Fibroblast of lung (primary cell): ENCODE data around the gene ADRA2C. TPM values are rescaled to one million over a fixed set of nuclear protein-coding genes. Genes with fewer than 3 reads are reported as not detected.

Experiments used
- DNase-seq, 2 donors: peaks; one replicate each; pipeline versions ENCODE4 v3.0.0 to v3.0.0-alpha.2; 2010; ENCODE audit warnings: low read depth in 2 of 2
- H2AFZ ChIP-seq: 2 replicates; pipeline ENCODE4 v1.5.1; 2012; ENCODE audit warnings: low read length, control low read depth, inconsistent platforms
- H3K27ac ChIP-seq: 2 replicates; pipeline ENCODE4 v1.5.1; 2011; ENCODE audit warnings: low read length, control low read depth; ENCODE audit not compliant: insufficient read depth
- H3K27me3 ChIP-seq: 2 replicates; pipeline ENCODE4 v1.5.1; 2011; ENCODE audit warnings: mild to moderate bottlenecking, low read length; ENCODE audit not compliant: control insufficient read depth, insufficient read depth
- H3K36me3 ChIP-seq: 2 replicates; pipeline ENCODE4 v1.5.1; 2011; ENCODE audit warnings: low read length; ENCODE audit not compliant: control insufficient read depth, insufficient read depth
- H3K4me1 ChIP-seq: 2 replicates; pipeline ENCODE4 v1.5.1; 2011; ENCODE audit warnings: low read length; ENCODE audit not compliant: control insufficient read depth, insufficient read depth; ENCODE audit errors: extremely low read depth
- H3K4me2 ChIP-seq: 2 replicates; pipeline ENCODE4 v1.5.1; 2011; ENCODE audit warnings: low read length, control low read depth; ENCODE audit not compliant: insufficient read depth; ENCODE audit errors: extremely low read depth
- H3K4me3 ChIP-seq, 4 experiments: fragments of 200-600 bp in 1 of 4; sonication (generic) in 1 of 4; replicated peaks in 1 of 4; 2 replicates each; pipeline ENCODE4 v1.5.1; 2011 to 2016; ENCODE audit warnings: low read length in 4 of 4, low read depth in 3 of 4, mild to moderate bottlenecking in 3 of 4, control low read depth in 2 of 4, inconsistent platforms in 1 of 4, mixed read lengths in 1 of 4; ENCODE audit not compliant: insufficient read depth in 1 of 4; ENCODE audit errors: control extremely low read depth in 1 of 4
- H3K79me2 ChIP-seq: 2 replicates; pipeline ENCODE4 v1.5.1; 2012; ENCODE audit warnings: mild to moderate bottlenecking, low read length, inconsistent platforms; ENCODE audit not compliant: control insufficient read depth, insufficient read depth
- H3K9ac ChIP-seq: 2 replicates; pipeline ENCODE4 v1.5.1; 2011; ENCODE audit warnings: mild to moderate bottlenecking, low read length, control low read depth; ENCODE audit not compliant: insufficient read depth
- H3K9me3 ChIP-seq: 2 replicates; pipeline ENCODE4 v1.5.1; 2012; ENCODE audit warnings: low read depth, low read length; ENCODE audit not compliant: control insufficient read depth, insufficient read depth
- H4K20me1 ChIP-seq: 2 replicates; pipeline ENCODE4 v1.5.1; 2011; ENCODE audit warnings: low read length; ENCODE audit not compliant: control insufficient read depth, insufficient read depth; ENCODE audit errors: extremely low read depth
- EZH2 ChIP-seq: IDR thresholded peaks from 2 replicates; pipeline ENCODE4 v1.5.1; 2012; ENCODE audit warnings: low read length, control low read depth, mild to moderate bottlenecking; ENCODE audit errors: missing control alignments
- polyA plus RNA-seq, 2 donors: library from polyadenylated mRNA; depleted of rRNA in 1 of 2; stranded (reverse) in 1 of 2; unstranded in 1 of 2; fragments of >200 nt; gene quantifications; 2 replicates each; pipeline ENCODE4 v1.2.1, GENCODE V29; 2011 to 2012; ENCODE audit warnings: missing spikeins in 1 of 2
- total RNA-seq: library from RNA; depleted of rRNA; stranded (reverse); fragments of >200 nt; gene quantifications from 2 replicates; pipeline ENCODE4 v1.2.1, GENCODE V29; 2014
- TF ChIP-seq, protein P1 (sequence below), 2 donors: IDR thresholded peaks in 1 of 2; conservative IDR thresholded peaks in 1 of 2; 1 replicate in 1 of 2; 2 replicates in 1 of 2; pipeline ENCODE4 v1.5.1; 2011 to 2012; ENCODE audit warnings: low read length in 2 of 2, control low read depth in 1 of 2, inconsistent platforms in 1 of 2, low read depth in 1 of 2, mild to moderate bottlenecking in 1 of 2

The ADRA2C gene
- total and polyA plus RNA-seq, 2 donors (not counting 1 experiment from before 2014, with no cell fraction given): 0.30 to 0.33 TPM

DNA sequence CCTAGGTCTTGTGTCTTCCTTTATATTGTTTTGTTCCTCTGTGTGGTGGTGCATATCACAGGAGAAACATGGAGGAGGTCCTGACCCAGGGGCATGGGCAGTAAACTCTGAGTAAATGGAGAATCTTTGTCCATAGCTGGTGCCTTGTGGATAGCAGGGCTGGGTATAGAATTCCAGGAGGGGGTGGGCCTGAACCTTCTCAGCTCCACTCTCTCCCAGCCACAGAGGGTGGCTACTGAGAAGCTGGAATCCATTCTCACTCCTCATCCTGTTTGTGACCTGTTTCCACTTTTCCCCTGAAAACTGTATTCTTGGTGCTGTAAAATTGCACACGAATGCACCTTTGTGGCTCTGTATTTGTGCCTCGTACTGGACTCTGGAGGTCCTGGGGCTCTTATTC is 47.7 kb upstream of the ADRA2C start:
- H3K36me3 ChIP-seq: no peaks in the 10 kb centered on the region
- DNase-seq: no peak
- H3K79me2 ChIP-seq: no peaks in the 10 kb centered on the region
- H3K9ac ChIP-seq: no peak overlapping the region
- H3K27me3 ChIP-seq: no peaks in the 10 kb centered on the region
- no peak overlapping the region for H3K4me2 ChIP-seq
- no peaks in the 10 kb centered on the region for H4K20me1 ChIP-seq
- H3K4me3 ChIP-seq: no peak overlapping the region
- no peak overlapping the region for H3K27ac ChIP-seq
- no peak overlapping the region for H2AFZ ChIP-seq
- H3K9me3 ChIP-seq: no peaks in the 10 kb centered on the region
- TF ChIP-seq, protein P1, sequence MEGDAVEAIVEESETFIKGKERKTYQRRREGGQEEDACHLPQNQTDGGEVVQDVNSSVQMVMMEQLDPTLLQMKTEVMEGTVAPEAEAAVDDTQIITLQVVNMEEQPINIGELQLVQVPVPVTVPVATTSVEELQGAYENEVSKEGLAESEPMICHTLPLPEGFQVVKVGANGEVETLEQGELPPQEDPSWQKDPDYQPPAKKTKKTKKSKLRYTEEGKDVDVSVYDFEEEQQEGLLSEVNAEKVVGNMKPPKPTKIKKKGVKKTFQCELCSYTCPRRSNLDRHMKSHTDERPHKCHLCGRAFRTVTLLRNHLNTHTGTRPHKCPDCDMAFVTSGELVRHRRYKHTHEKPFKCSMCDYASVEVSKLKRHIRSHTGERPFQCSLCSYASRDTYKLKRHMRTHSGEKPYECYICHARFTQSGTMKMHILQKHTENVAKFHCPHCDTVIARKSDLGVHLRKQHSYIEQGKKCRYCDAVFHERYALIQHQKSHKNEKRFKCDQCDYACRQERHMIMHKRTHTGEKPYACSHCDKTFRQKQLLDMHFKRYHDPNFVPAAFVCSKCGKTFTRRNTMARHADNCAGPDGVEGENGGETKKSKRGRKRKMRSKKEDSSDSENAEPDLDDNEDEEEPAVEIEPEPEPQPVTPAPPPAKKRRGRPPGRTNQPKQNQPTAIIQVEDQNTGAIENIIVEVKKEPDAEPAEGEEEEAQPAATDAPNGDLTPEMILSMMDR (conservative IDR thresholded peaks at IDR 0.05 in 1 of 2, IDR thresholded peaks at IDR 0.05 in 1 of 2; ENCODE audit: low read depth in 1 of 2, low read length in 2 of 2): no peak
- TF ChIP-seq EZH2: no peak
- H3K4me1 ChIP-seq: no peaks in the 10 kb centered on the region

DNA sequence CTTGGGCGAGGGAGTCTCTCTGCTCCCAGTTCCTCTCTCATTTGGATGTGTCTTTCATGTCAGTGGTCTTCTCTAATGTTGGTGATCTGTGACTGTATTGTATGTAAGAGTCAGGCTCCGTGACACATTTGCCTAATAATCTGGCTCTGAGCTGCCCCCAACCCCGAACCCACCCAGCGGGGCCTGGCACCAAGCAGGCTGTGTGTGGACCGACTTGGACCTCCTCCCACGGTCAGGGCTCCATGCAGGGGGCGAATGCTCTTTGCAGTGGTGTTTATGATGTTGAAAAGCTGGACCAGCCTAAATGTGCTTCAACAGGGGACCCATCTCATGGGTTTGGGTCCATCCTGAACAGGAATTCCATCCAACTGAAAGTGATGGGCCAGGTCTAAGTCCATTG is 47.0 kb upstream of the ADRA2C start:
- no peaks in the 10 kb centered on the region for H3K79me2 ChIP-seq
- TF ChIP-seq EZH2: no peak
- TF ChIP-seq, protein P1 (conservative IDR thresholded peaks at IDR 0.05 in 1 of 2, IDR thresholded peaks at IDR 0.05 in 1 of 2; ENCODE audit: low read depth in 1 of 2, low read length in 2 of 2): no peak
- DNase-seq: no peak
- H3K4me1 ChIP-seq: no peaks in the 10 kb centered on the region
- H2AFZ ChIP-seq: no peak overlapping the region
- no peaks in the 10 kb centered on the region for H3K9me3 ChIP-seq
- no peak overlapping the region for H3K27ac ChIP-seq
- no peaks in the 10 kb centered on the region for H3K27me3 ChIP-seq
- H3K36me3 ChIP-seq: no peaks in the 10 kb centered on the region
- H3K4me3 ChIP-seq: no peak overlapping the region
- H3K4me2 ChIP-seq: no peak overlapping the region
- H4K20me1 ChIP-seq: no peaks in the 10 kb centered on the region
- H3K9ac ChIP-seq: no peak overlapping the region

DNA sequence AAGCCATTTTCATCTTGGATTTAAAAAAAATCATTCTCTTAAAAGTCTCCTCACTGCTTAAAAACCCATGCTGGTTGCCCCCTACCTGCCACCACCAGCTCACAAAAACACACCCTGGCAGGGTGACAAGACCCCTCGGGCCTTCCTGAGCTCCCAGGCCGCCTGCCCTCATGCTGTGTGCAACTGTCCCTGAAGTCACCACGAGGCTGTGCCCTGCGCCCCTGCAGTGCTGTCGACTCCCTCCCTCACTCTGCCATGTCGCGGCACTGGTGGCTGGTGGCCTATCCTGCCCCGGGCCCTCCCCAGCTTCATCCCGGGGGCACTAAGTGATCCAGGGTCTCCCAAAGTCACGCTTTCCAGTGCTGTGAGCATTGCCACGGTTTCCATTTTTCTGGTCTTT is 46.3 kb upstream of the ADRA2C start:
- Histone ChIP-seq H3K4me2 (no peak overlapping the region), H3K79me2 (no peaks in the 10 kb centered on the region), H3K4me1 (no peaks in the 10 kb centered on the region), H3K9ac (no peak overlapping the region), H3K9me3 (no peaks in the 10 kb centered on the region), H3K36me3 (no peaks in the 10 kb centered on the region), H4K20me1 (no peaks in the 10 kb centered on the region), H2AFZ (no peak overlapping the region), H3K4me3 (no peak overlapping the region), H3K27me3 (no peaks in the 10 kb centered on the region), H3K27ac (no peak overlapping the region)
- no peak for DNase-seq
- no peak for TF ChIP-seq EZH2
- TF ChIP-seq, protein P1 (conservative IDR thresholded peaks at IDR 0.05 in 1 of 2, IDR thresholded peaks at IDR 0.05 in 1 of 2; ENCODE audit: low read depth in 1 of 2, low read length in 2 of 2): no peak
